PC-3 (cell line): Measurements from ENCODE around the gene KHDC1.

Source experiments
- EZH2 ChIP-seq: fragments of 300-600 bp; sonication (generic); IDR thresholded peaks from one replicate; pipeline ENCODE4 v1.6.1; 2017; ENCODE audit warnings: antibody characterized with exemption, mild to moderate bottlenecking, low read length; ENCODE audit not compliant: unreplicated experiment
- TF ChIP-seq, protein P1 (sequence below): fragments of 300-600 bp; sonication (generic); conservative IDR thresholded peaks from 2 replicates; pipeline ENCODE4 v1.5.1; 2017; ENCODE audit warnings: antibody characterized with exemption, low read depth, mild to moderate bottlenecking, low read length

DNA sequence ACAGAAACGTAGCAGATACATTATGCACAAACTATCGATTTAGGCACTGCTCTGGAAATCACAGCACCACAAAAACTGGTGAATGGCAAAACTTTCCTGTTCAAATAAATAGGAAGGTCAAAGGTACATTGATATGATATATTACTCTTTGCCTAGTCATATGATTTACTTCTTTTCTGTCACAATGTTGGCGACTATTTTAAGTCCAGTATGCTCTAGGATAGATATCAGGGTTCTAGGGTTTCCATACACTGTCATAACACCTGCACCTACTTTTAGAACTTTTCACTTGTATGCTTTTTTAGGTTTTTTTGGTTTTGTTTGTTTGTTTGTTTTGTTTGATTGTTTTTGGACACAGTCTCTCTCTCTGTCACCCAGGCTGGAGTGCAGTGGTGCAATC lies 62.7 kb downstream of the KHDC1 start:
- TF ChIP-seq, protein P1, sequence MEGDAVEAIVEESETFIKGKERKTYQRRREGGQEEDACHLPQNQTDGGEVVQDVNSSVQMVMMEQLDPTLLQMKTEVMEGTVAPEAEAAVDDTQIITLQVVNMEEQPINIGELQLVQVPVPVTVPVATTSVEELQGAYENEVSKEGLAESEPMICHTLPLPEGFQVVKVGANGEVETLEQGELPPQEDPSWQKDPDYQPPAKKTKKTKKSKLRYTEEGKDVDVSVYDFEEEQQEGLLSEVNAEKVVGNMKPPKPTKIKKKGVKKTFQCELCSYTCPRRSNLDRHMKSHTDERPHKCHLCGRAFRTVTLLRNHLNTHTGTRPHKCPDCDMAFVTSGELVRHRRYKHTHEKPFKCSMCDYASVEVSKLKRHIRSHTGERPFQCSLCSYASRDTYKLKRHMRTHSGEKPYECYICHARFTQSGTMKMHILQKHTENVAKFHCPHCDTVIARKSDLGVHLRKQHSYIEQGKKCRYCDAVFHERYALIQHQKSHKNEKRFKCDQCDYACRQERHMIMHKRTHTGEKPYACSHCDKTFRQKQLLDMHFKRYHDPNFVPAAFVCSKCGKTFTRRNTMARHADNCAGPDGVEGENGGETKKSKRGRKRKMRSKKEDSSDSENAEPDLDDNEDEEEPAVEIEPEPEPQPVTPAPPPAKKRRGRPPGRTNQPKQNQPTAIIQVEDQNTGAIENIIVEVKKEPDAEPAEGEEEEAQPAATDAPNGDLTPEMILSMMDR: no peak
- TF ChIP-seq EZH2: no peak
